A549 (cell line): Measurements from ENCODE around the gene GPRC5D. TPM values are rescaled to one million over a fixed set of nuclear protein-coding genes. Genes with fewer than 3 reads are reported as not detected.

Experiments
- ATAC-seq, 2 experiments: fragments of 200-7000 bp in 1 of 2; fragments of >200 bp in 1 of 2; cut with Nextera tagmentation in 1 of 2; cut with Tn5 transposase in 1 of 2; 3 replicates each; pipeline versions ENCODE4 v1.8.0 to v1.9.1; 2018 to 2020; ENCODE audit warnings: mild to moderate bottlenecking in 1 of 2, moderate library complexity in 1 of 2
- CTCF ChIA-PET: fragments of 300-600 bp; sonication (Branson Sonifier 250); formaldehyde crosslinking; extraction: SDS; loops from one replicate; lab custom pipeline; 2021; ENCODE audit warnings: antibody characterized with exemption, inconsistent platforms; lab: Yijun Ruan, JAX
- POLR2A ChIA-PET: fragments of 350-600 bp; formaldehyde crosslinking; extraction: SDS; loops from one replicate; lab custom pipeline; 2021; ENCODE audit warnings: antibody characterized with exemption, inconsistent platforms; lab: Yijun Ruan, JAX
- DNase-seq, 2 experiments: peaks; one replicate each; pipeline versions ENCODE4 v3.0.0 to v3.0.0-alpha.2; 2011 to 2016; ENCODE audit warnings: low read depth in 1 of 2, low spot score in 1 of 2
- FAIRE-seq: peaks from 2 replicates; lab custom pipeline; 2011; peaks lifted over from hg19 to GRCh38; lab: Jason Lieb, UNC
- H3K27ac ChIP-seq, 2 experiments: fragments of >200 bp; sonication (Bioruptor Twin); formaldehyde crosslinking; 3 replicates each; pipeline ENCODE4 v1.5.1; 2016 to 2017
- H3K4me1 ChIP-seq: fragments of >200 bp; sonication (Bioruptor Twin); formaldehyde crosslinking; 3 replicates; pipeline ENCODE4 v1.6.1; 2016
- H3K4me2 ChIP-seq: fragments of >200 bp; sonication (Bioruptor Twin); formaldehyde crosslinking; 3 replicates; pipeline ENCODE4 v1.6.1; 2016
- H3K4me3 ChIP-seq: fragments of >200 bp; sonication (Bioruptor Twin); formaldehyde crosslinking; 3 replicates; pipeline ENCODE4 v1.5.1; 2016
- H3K9me3 ChIP-seq: fragments of >200 bp; sonication (Bioruptor Twin); formaldehyde crosslinking; 3 replicates; pipeline ENCODE4 v1.6.1; 2016
- ATOH8 ChIP-seq: fragments of 250-450 bp; sonication (Bioruptor Pico); IDR thresholded peaks from 2 replicates; pipeline ENCODE4 v1.5.0; 2020; ENCODE audit warnings: low read depth, mild to moderate bottlenecking, moderate library complexity
- BHLHE40 ChIP-seq: IDR thresholded peaks from 2 replicates; pipeline ENCODE4 v1.6.1; 2012; ENCODE audit warnings: low read depth, low read length, inconsistent platforms
- CBX2 ChIP-seq: fragments of 200-600 bp; sonication (generic); IDR thresholded peaks from 2 replicates; pipeline ENCODE4 v1.6.1; 2016; ENCODE audit warnings: low read depth, mild to moderate bottlenecking, borderline replicate concordance
- CEBPB ChIP-seq, 2 experiments: fragments of >200 bp in 1 of 2; sonication (Bioruptor Twin) in 1 of 2; formaldehyde crosslinking in 1 of 2; IDR thresholded peaks; 2 replicates each; pipeline ENCODE4 v1.6.1; 2012 to 2016
- CHD4 ChIP-seq: fragments of 200-600 bp; sonication (generic); IDR thresholded peaks from 2 replicates; pipeline ENCODE4 v1.6.1; 2016; ENCODE audit warnings: antibody characterized with exemption, mild to moderate bottlenecking, borderline replicate concordance
- E2F6 ChIP-seq: IDR thresholded peaks from 2 replicates; pipeline ENCODE4 v1.6.1; 2012; ENCODE audit warnings: low read depth, borderline replicate concordance
- EP300 ChIP-seq, 2 experiments: fragments of >200 bp; sonication (Bioruptor Twin); formaldehyde crosslinking; IDR thresholded peaks; 2 replicates in 1 of 2; 3 replicates in 1 of 2; pipeline ENCODE4 v1.6.1; 2016 to 2017
- ESRRA ChIP-seq: fragments of 150-350 bp; IDR thresholded peaks from 2 replicates; pipeline ENCODE4 v1.6.1; 2014; ENCODE audit warnings: mild to moderate bottlenecking, low read length, borderline replicate concordance
- FOSB ChIP-seq: fragments of 250-450 bp; sonication (Bioruptor Pico); IDR thresholded peaks from 2 replicates; pipeline ENCODE4 v1.5.0; 2020; ENCODE audit warnings: mild to moderate bottlenecking, moderate library complexity
- HDAC2 ChIP-seq: fragments of 200-600 bp; sonication (generic); IDR thresholded peaks from 2 replicates; pipeline ENCODE4 v1.6.1; 2016
- HEYL ChIP-seq: fragments of 250-450 bp; sonication (Bioruptor Pico); IDR thresholded peaks from 2 replicates; pipeline ENCODE4 v1.8.0; 2021; ENCODE audit warnings: mild to moderate bottlenecking, moderate library complexity
- HOXB13 ChIP-seq: fragments of 250-450 bp; sonication (Bioruptor Pico); IDR thresholded peaks from 2 replicates; pipeline ENCODE4 v1.5.0; 2020; ENCODE audit warnings: low read depth, mild to moderate bottlenecking, moderate library complexity
- JUN ChIP-seq, 2 experiments: fragments of >200 bp; sonication (Bioruptor Twin); formaldehyde crosslinking; IDR thresholded peaks; 2 replicates in 1 of 2; 3 replicates in 1 of 2; pipeline ENCODE4 v1.6.1; 2016 to 2017
- JUNB ChIP-seq: fragments of >200 bp; sonication (Bioruptor Twin); formaldehyde crosslinking; IDR thresholded peaks from 2 replicates; pipeline ENCODE4 v1.6.1; 2016
- KDM5A ChIP-seq: fragments of 200-600 bp; sonication (generic); IDR thresholded peaks from 2 replicates; pipeline ENCODE4 v1.6.1; 2016; ENCODE audit warnings: antibody characterized with exemption, mild to moderate bottlenecking
- RAD21 ChIP-seq, 2 experiments: fragments of >200 bp in 1 of 2; sonication (Bioruptor Twin) in 1 of 2; formaldehyde crosslinking in 1 of 2; IDR thresholded peaks in 1 of 2; conservative IDR thresholded peaks in 1 of 2; 2 replicates in 1 of 2; 3 replicates in 1 of 2; pipeline ENCODE4 v1.6.1; 2012 to 2018; ENCODE audit warnings: inconsistent platforms in 1 of 2
- RNF2 ChIP-seq: fragments of 200-600 bp; sonication (generic); IDR thresholded peaks from 2 replicates; pipeline ENCODE4 v1.6.1; 2016; ENCODE audit warnings: low read depth, mild to moderate bottlenecking, antibody characterized with exemption, moderate library complexity, borderline replicate concordance
- WGBS: methylation state at CpG from one replicate; pipeline ENCODE4 v1.1.6; 2017; ENCODE audit errors: missing lambda C conversion rate; 5-methylcytosine and 5-hydroxymethylcytosine counted together
- polyA plus RNA-seq, 4 experiments: library from polyadenylated mRNA; depleted of rRNA in 3 of 4; stranded (reverse); fragments of >200 nt; fragmentation: RNase III in 1 of 4; extraction: RNeasy Plus Mini Kit Qiagen cat#74134 plus additional on column Dnase treatment in 1 of 4; gene quantifications; 2 replicates in 3 of 4; 3 replicates in 1 of 4; pipeline ENCODE4 v1.2.3, GENCODE V29; 2011 to 2017
- TF ChIP-seq, protein P1 (sequence below): IDR thresholded peaks from 2 replicates; pipeline ENCODE4 v1.6.1; 2012
- TF ChIP-seq, protein P2 (sequence below): fragments of 250-450 bp; sonication (Bioruptor Pico); IDR thresholded peaks from 2 replicates; pipeline ENCODE4 v1.5.0; 2021; ENCODE audit warnings: mild to moderate bottlenecking, moderate library complexity, borderline replicate concordance

The GPRC5D gene
- polyA plus RNA-seq, 2 of the 4 experiments (the other 2 are of a cell fraction): not detected

GRCh38 chr12:12999271-12999958 is 47.4 kb upstream of the GPRC5D start:
- TF ChIP-seq CEBPB (IDR thresholded peaks at IDR 0.05): peak in 1 of 2 experiments; percentile 56; a peak in 1 of 4 replicates
- TF ChIP-seq, protein P1, sequence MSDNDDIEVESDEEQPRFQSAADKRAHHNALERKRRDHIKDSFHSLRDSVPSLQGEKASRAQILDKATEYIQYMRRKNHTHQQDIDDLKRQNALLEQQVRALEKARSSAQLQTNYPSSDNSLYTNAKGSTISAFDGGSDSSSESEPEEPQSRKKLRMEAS: no peak; the same call in 1 of the 2 replicates
- TF ChIP-seq HEYL (CRISPR knock-in tag): no peak
- TF ChIP-seq EP300 (IDR thresholded peaks at IDR 0.05): no peak
- DNase-seq (peak in 1 of 2 experiments; percentile 37), FAIRE-seq (no peak), ATAC-seq (peak; percentile 30 to 31)
- Histone ChIP-seq H3K4me1 (peaks cover 15% of the 10 kb centered on the region), H3K27ac (peak overlapping the region; percentile 81 to 96), H3K4me2 (peak overlapping the region; percentile 89), H3K4me3 (peak overlapping the region; percentile 88), H3K9me3 (no peaks in the 10 kb centered on the region)
- ChIA-PET POLR2A (no interaction called here), CTCF (interaction anchor here (1.7 to 3.5 kb wide), 3 partner anchors 16 to 213 kb away, joined by 3 to 17 read pairs (median 11); no protein-coding TSS in a partner anchor)
- 6% methylated on average over 22 of the region's 22 CpGs for WGBS

- POLR2A ChIA-PET: no interaction called here
- no peak overlapping the region for H3K4me3 ChIP-seq
Observed at GRCh38 chr12:12998248-12998647, 46.3 kb upstream of the GPRC5D start.

GRCh38 chr12:12997734-12998133 is 45.8 kb upstream of the GPRC5D start:
- ATAC-seq (no peak), FAIRE-seq (no peak)
- H3K27ac ChIP-seq: no peak overlapping the region
- TF ChIP-seq ATOH8 (CRISPR knock-in tag) (no peak), CHD4 (no peak), E2F6 (no peak), CBX2 (no peak), FOSB (CRISPR knock-in tag) (no peak), JUNB (no peak)
- TF ChIP-seq, all 56 proteins: peak for 0
- H3K4me3 ChIP-seq: no peak overlapping the region
- H3K4me2 ChIP-seq: no peak overlapping the region
- CTCF ChIA-PET: interaction anchor here (1.7 to 3.5 kb wide), 4 partner anchors 14 to 214 kb away, joined by 3 to 17 read pairs (median 8); no protein-coding TSS in a partner anchor
- no peaks in the 10 kb centered on the region for H3K9me3 ChIP-seq
- DNase-seq: no peak
- peaks cover 21% of the 10 kb centered on the region for H3K4me1 ChIP-seq
- whole genome bisulfite sequencing: 45% methylated on average over 2 of the region's 2 CpGs
- POLR2A ChIA-PET: no interaction called here

More at GRCh38 chr12:12998248-12998647, 46.3 kb upstream of the GPRC5D start:
- H3K9me3 ChIP-seq: no peaks in the 10 kb centered on the region
- FAIRE-seq: no peak
- TF ChIP-seq JUN (IDR thresholded peaks at IDR 0.05) (no peak), RAD21 (conservative IDR thresholded peaks at IDR 0.05 in 1 of 2, IDR thresholded peaks at IDR 0.05 in 1 of 2) (no peak), HOXB13 (CRISPR knock-in tag) (no peak), EP300 (IDR thresholded peaks at IDR 0.05) (no peak), BHLHE40 (no peak), CEBPB (IDR thresholded peaks at IDR 0.05) (no peak), HEYL (CRISPR knock-in tag) (no peak), RNF2 (no peak), KDM5A (no peak), ESRRA (no peak), HDAC2 (no peak), E2F6 (no peak)
- TF ChIP-seq, protein P2, sequence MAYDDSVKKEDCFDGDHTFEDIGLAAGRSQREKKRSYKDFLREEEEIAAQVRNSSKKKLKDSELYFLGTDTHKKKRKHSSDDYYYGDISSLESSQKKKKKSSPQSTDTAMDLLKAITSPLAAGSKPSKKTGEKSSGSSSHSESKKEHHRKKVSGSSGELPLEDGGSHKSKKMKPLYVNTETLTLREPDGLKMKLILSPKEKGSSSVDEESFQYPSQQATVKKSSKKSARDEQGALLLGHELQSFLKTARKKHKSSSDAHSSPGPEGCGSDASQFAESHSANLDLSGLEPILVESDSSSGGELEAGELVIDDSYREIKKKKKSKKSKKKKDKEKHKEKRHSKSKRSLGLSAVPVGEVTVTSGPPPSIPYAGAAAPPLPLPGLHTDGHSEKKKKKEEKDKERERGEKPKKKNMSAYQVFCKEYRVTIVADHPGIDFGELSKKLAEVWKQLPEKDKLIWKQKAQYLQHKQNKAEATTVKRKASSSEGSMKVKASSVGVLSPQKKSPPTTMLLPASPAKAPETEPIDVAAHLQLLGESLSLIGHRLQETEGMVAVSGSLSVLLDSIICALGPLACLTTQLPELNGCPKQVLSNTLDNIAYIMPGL (CRISPR knock-in tag): no peak
- 82% methylated on average over 4 of the region's 4 CpGs for WGBS
- DNase-seq: no peak
- CTCF ChIA-PET: interaction anchor here (0.6 to 3.5 kb wide), 5 partner anchors 15 to 214 kb away, joined by 3 to 17 read pairs (median 5); no protein-coding TSS in a partner anchor
- peaks cover 16% of the 10 kb centered on the region for H3K4me1 ChIP-seq
- H3K4me2 ChIP-seq: peak overlapping the region; percentile 89
- H3K27ac ChIP-seq: no peak overlapping the region; a peak in 1 of 6 replicates
- no peak for ATAC-seq
